ENCODE measurements around the gene CTAGE4. TPM values are rescaled to one million over a fixed set of nuclear protein-coding genes. Genes with fewer than 3 reads are reported as not detected.

CTAGE4 gene
- total and polyA plus RNA-seq, 2 experiments from 2014 or later: 4.3 to 10.1 TPM

- TF ChIP-seq POLR2AphosphoS5 (IDR thresholded peaks at IDR 0.05; ENCODE audit: low read depth) (no peak), EZH2 (IDR thresholded peaks at IDR 0.05; ENCODE audit: low read depth, unreplicated experiment) (no peak), CTCF (conservative IDR thresholded peaks at IDR 0.05; ENCODE audit: low read depth in 2 of 2) (no peak), EZH2phosphoT487 (IDR thresholded peaks at IDR 0.05; ENCODE audit: unreplicated experiment) (no peak), CREB1 (CRISPR knock-in tag; IDR thresholded peaks at IDR 0.05; ENCODE audit: low read depth) (no peak), ZNF331 (CRISPR knock-in tag; IDR thresholded peaks at IDR 0.05; ENCODE audit: low read depth) (no peak), ETS1 (IDR thresholded peaks at IDR 0.05) (no peak), ZNF114 (CRISPR knock-in tag; IDR thresholded peaks at IDR 0.05) (no peak), STAT1 (IDR thresholded peaks at IDR 0.05; ENCODE audit: unreplicated experiment) (no peak)
Measured at GRCh38 chr7:144137501-144137900, 45.8 kb upstream of the CTAGE4 start (continued).

GRCh38 chr7:144142187-144142586 is 41.1 kb upstream of the CTAGE4 start:
- Histone ChIP-seq H3K27me3 (ENCODE audit: insufficient read depth) (no peaks in the 10 kb centered on the region), H3K4me3 (no peak overlapping the region), H3K79me2 (replicated peaks; ENCODE audit: insufficient read depth) (no peaks in the 10 kb centered on the region), H2AFZ (no peak overlapping the region), H4K20me1 (replicated peaks; ENCODE audit: insufficient read depth) (no peaks in the 10 kb centered on the region), H3F3A (replicated peaks; ENCODE audit: low read depth) (no peaks in the 10 kb centered on the region), H3K27ac (ENCODE audit: low read depth) (no peak overlapping the region), H3K4me1 (ENCODE audit: insufficient read depth) (no peaks in the 10 kb centered on the region), H3K9me2 (ENCODE audit: insufficient read depth) (no peaks in the 10 kb centered on the region; the same call in 1 of the 2 replicates), H3K36me3 (ENCODE audit: insufficient read depth) (no peaks in the 10 kb centered on the region), H3K4me2 (no peak overlapping the region)
- H3K27me3 Mint-ChIP-seq (ENCODE audit: insufficient read depth, low read depth, poor library complexity): no peaks in the 10 kb centered on the region
- no peak for DNase-seq (ENCODE audit: low spot score)
- H3K4me1 Mint-ChIP-seq: no peaks in the 10 kb centered on the region
- no peaks in the 10 kb centered on the region for H3K36me3 Mint-ChIP-seq (ENCODE audit: low read depth)
- H3K4me3 Mint-ChIP-seq: no peak overlapping the region
- peaks cover 19% of the 10 kb centered on the region for H3K9me3 Mint-ChIP-seq
- H3K27ac Mint-ChIP-seq: no peak overlapping the region
- no peak for ATAC-seq
- TF ChIP-seq, protein P1, sequence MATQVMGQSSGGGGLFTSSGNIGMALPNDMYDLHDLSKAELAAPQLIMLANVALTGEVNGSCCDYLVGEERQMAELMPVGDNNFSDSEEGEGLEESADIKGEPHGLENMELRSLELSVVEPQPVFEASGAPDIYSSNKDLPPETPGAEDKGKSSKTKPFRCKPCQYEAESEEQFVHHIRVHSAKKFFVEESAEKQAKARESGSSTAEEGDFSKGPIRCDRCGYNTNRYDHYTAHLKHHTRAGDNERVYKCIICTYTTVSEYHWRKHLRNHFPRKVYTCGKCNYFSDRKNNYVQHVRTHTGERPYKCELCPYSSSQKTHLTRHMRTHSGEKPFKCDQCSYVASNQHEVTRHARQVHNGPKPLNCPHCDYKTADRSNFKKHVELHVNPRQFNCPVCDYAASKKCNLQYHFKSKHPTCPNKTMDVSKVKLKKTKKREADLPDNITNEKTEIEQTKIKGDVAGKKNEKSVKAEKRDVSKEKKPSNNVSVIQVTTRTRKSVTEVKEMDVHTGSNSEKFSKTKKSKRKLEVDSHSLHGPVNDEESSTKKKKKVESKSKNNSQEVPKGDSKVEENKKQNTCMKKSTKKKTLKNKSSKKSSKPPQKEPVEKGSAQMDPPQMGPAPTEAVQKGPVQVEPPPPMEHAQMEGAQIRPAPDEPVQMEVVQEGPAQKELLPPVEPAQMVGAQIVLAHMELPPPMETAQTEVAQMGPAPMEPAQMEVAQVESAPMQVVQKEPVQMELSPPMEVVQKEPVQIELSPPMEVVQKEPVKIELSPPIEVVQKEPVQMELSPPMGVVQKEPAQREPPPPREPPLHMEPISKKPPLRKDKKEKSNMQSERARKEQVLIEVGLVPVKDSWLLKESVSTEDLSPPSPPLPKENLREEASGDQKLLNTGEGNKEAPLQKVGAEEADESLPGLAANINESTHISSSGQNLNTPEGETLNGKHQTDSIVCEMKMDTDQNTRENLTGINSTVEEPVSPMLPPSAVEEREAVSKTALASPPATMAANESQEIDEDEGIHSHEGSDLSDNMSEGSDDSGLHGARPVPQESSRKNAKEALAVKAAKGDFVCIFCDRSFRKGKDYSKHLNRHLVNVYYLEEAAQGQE (IDR thresholded peaks at IDR 0.05; ENCODE audit: unreplicated experiment): no peak
- TF ChIP-seq, protein P2, sequence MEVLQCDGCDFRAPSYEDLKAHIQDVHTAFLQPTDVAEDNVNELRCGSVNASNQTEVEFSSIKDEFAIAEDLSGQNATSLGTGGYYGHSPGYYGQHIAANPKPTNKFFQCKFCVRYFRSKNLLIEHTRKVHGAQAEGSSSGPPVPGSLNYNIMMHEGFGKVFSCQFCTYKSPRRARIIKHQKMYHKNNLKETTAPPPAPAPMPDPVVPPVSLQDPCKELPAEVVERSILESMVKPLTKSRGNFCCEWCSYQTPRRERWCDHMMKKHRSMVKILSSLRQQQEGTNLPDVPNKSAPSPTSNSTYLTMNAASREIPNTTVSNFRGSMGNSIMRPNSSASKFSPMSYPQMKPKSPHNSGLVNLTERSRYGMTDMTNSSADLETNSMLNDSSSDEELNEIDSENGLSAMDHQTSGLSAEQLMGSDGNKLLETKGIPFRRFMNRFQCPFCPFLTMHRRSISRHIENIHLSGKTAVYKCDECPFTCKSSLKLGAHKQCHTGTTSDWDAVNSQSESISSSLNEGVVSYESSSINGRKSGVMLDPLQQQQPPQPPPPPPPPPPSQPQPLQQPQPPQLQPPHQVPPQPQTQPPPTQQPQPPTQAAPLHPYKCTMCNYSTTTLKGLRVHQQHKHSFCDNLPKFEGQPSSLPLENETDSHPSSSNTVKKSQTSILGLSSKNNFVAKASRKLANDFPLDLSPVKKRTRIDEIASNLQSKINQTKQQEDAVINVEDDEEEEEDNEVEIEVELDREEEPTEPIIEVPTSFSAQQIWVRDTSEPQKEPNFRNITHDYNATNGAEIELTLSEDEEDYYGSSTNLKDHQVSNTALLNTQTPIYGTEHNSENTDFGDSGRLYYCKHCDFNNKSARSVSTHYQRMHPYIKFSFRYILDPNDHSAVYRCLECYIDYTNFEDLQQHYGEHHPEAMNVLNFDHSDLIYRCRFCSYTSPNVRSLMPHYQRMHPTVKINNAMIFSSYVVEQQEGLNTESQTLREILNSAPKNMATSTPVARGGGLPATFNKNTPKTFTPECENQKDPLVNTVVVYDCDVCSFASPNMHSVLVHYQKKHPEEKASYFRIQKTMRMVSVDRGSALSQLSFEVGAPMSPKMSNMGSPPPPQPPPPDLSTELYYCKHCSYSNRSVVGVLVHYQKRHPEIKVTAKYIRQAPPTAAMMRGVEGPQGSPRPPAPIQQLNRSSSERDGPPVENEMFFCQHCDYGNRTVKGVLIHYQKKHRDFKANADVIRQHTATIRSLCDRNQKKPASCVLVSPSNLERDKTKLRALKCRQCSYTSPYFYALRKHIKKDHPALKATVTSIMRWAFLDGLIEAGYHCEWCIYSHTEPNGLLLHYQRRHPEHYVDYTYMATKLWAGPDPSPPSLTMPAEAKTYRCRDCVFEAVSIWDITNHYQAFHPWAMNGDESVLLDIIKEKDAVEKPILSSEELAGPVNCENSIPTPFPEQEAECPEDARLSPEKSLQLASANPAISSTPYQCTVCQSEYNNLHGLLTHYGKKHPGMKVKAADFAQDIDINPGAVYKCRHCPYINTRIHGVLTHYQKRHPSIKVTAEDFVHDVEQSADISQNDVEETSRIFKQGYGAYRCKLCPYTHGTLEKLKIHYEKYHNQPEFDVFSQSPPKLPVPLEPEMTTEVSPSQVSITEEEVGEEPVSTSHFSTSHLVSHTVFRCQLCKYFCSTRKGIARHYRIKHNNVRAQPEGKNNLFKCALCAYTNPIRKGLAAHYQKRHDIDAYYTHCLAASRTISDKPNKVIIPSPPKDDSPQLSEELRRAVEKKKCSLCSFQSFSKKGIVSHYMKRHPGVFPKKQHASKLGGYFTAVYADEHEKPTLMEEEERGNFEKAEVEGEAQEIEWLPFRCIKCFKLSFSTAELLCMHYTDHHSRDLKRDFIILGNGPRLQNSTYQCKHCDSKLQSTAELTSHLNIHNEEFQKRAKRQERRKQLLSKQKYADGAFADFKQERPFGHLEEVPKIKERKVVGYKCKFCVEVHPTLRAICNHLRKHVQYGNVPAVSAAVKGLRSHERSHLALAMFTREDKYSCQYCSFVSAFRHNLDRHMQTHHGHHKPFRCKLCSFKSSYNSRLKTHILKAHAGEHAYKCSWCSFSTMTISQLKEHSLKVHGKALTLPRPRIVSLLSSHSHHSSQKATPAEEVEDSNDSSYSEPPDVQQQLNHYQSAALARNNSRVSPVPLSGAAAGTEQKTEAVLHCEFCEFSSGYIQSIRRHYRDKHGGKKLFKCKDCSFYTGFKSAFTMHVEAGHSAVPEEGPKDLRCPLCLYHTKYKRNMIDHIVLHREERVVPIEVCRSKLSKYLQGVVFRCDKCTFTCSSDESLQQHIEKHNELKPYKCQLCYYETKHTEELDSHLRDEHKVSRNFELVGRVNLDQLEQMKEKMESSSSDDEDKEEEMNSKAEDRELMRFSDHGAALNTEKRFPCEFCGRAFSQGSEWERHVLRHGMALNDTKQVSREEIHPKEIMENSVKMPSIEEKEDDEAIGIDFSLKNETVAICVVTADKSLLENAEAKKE (CRISPR knock-in tag; IDR thresholded peaks at IDR 0.05): no peak
- TF ChIP-seq ETS1 (IDR thresholded peaks at IDR 0.05): no peak
- TF ChIP-seq ZNF331 (CRISPR knock-in tag; IDR thresholded peaks at IDR 0.05; ENCODE audit: low read depth): no peak
- no peak for TF ChIP-seq ZNF114 (CRISPR knock-in tag; IDR thresholded peaks at IDR 0.05)
- TF ChIP-seq EZH2 (IDR thresholded peaks at IDR 0.05; ENCODE audit: low read depth, unreplicated experiment): no peak
